Testis (tissue), 2 donors: ENCODE results near the gene ABLIM3.

Source experiments
- CTCF ChIP-seq, 3 experiments: fragments of 450-650 bp in 2 of 3; fragments of 200-600 bp in 1 of 3; sonication (generic) in 1 of 3; IDR thresholded peaks; one replicate each; pipeline ENCODE4 v1.5.1; 2016 to 2019; ENCODE audit warnings: antibody characterized with exemption in 3 of 3, mild to moderate bottlenecking in 2 of 3, moderate library complexity in 1 of 3
- POLR2A ChIP-seq: fragments of 450-650 bp; IDR thresholded peaks from one replicate; pipeline ENCODE4 v1.6.1; 2017; ENCODE audit warnings: antibody characterized with exemption, mild to moderate bottlenecking, moderate library complexity

- TF ChIP-seq POLR2A (no peak), CTCF (IDR thresholded peaks at IDR 0.05) (no peak)
Measured at GRCh38 chr5:149170299-149170698, 29.0 kb downstream of the ABLIM3 start.
